ENCODE data around the gene KCNAB1.
"Not testable (repeated sequence)": the region's sequence is repeated elsewhere in the genome, so short reads cannot be mapped to it uniquely, and the experiment has no call there.

Gene KCNAB1

GRCh38 chr3:156135921-156136638, 15.7 kb downstream of the KCNAB1 start:
- H3K27ac ChIP-seq = no peak overlapping the region
- TF ChIP-seq CTCF (conservative IDR thresholded peaks at IDR 0.05; ENCODE audit: low read depth) = no peak
- POLR2A ChIA-PET (ENCODE audit: low non-redundant PET) = no interaction called here
- DNase-seq (ENCODE audit: low spot score) = no peak
- CTCF ChIA-PET = interaction anchor here (0.5 kb wide), 1 partner anchor 266 kb away, joined by 6 read pairs; no protein-coding TSS in a partner anchor

GRCh38 chr3:156137397-156137796, 17.0 kb downstream of the KCNAB1 start:
- DNase-seq (ENCODE audit: low spot score); POLR2A ChIA-PET (ENCODE audit: low non-redundant PET); CTCF ChIA-PET; H3K27ac ChIP-seq: not testable (repeated sequence)

- CTCF ChIA-PET = no interaction called here
- no peak for DNase-seq (ENCODE audit: low spot score)
- POLR2A ChIA-PET (ENCODE audit: low non-redundant PET) = no interaction called here
- H3K27ac ChIP-seq = no peak overlapping the region
- TF ChIP-seq CTCF (conservative IDR thresholded peaks at IDR 0.05; ENCODE audit: low read depth) = no peak
Observed at GRCh38 chr3:156140001-156140595, 19.7 kb downstream of the KCNAB1 start.

- POLR2A ChIA-PET (ENCODE audit: low non-redundant PET) = no interaction called here
- no peak overlapping the region for H3K27ac ChIP-seq
- no peak for DNase-seq (ENCODE audit: low spot score)
- CTCF ChIA-PET = interaction anchor here (0.6 kb wide), 1 partner anchor 1032 kb away, joined by 4 read pairs; no protein-coding TSS in a partner anchor
- TF ChIP-seq CTCF (conservative IDR thresholded peaks at IDR 0.05; ENCODE audit: low read depth) = no peak
Observed at GRCh38 chr3:156142702-156143101, 22.3 kb downstream of the KCNAB1 start.

GRCh38 chr3:156143136-156143535, 22.8 kb downstream of the KCNAB1 start:
- DNase-seq (ENCODE audit: low spot score) = no peak
- ChIA-PET POLR2A (ENCODE audit: low non-redundant PET) (no interaction called here), CTCF (no interaction called here)
- no peak overlapping the region for H3K27ac ChIP-seq
- TF ChIP-seq CTCF (conservative IDR thresholded peaks at IDR 0.05; ENCODE audit: low read depth) = no peak

- ChIA-PET POLR2A (ENCODE audit: low non-redundant PET) (no interaction called here), CTCF (no interaction called here)
- TF ChIP-seq CTCF (conservative IDR thresholded peaks at IDR 0.05; ENCODE audit: low read depth) = no peak
- no peak overlapping the region for H3K27ac ChIP-seq
- no peak for DNase-seq (ENCODE audit: low spot score)
Observed at GRCh38 chr3:156144060-156144459, 23.7 kb downstream of the KCNAB1 start.

- ChIA-PET CTCF (interaction anchor here (0.7 kb wide), 1 partner anchor 116 kb away, joined by 3 read pairs; no protein-coding TSS in a partner anchor), POLR2A (ENCODE audit: low non-redundant PET) (no interaction called here)
Observed at GRCh38 chr3:156145866-156146265, 25.5 kb downstream of the KCNAB1 start.

More at GRCh38 chr3:156145866-156146265, 25.5 kb downstream of the KCNAB1 start:
- TF ChIP-seq CTCF (conservative IDR thresholded peaks at IDR 0.05; ENCODE audit: low read depth) = no peak
- DNase-seq (ENCODE audit: low spot score) = no peak
- no peak overlapping the region for H3K27ac ChIP-seq

Data from RWPE1 (cell line).